Right renal cortex interstitium (tissue), 3 donors: ENCODE measurements around the gene JMJD6. TPM values are rescaled to one million over a fixed set of nuclear protein-coding genes. Genes with fewer than 3 reads are reported as not detected.
"Not testable (repeated sequence)": the region's sequence is repeated elsewhere in the genome, so short reads cannot be mapped to it uniquely, and the experiment has no call there.

ENCODE experiments used
- DNase-seq, 3 donors: peaks; one replicate each; pipeline ENCODE4 v3.0.0-alpha.2; 2013; ENCODE audit warnings: low read depth in 3 of 3, low spot score in 2 of 3
- polyA plus RNA-seq, 3 donors: library from polyadenylated mRNA; unstranded; fragments of 120-200 nt; gene quantifications; one replicate each; pipeline ENCODE4 v1.2.1, GENCODE V29; 2013; ENCODE audit not compliant: insufficient read length in 3 of 3

JMJD6 gene
- polyA plus RNA-seq, 3 donors: 21.1 to 25.8 (median 21.9) TPM

DNA sequence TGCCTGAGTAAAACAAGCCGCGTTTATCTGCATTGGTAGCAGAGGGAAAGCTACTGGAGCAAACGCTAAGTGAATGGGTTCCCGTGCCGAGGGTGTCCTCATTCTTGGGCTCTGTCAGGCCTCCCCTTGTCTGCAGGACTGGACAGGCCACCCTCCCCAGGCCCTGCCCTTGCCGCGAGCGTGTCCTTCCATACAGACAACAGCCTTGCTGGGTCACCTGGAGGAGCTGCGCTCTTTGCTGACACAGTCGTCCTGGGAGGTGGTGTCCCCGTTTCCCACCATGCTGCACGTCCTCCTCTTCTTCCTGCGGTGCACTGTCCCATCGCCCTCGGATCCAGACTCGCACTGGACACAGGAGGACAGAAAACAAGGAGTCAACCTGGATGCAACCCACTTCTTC lies 7.9 kb downstream of the JMJD6 start:
- no peak for DNase-seq

DNA sequence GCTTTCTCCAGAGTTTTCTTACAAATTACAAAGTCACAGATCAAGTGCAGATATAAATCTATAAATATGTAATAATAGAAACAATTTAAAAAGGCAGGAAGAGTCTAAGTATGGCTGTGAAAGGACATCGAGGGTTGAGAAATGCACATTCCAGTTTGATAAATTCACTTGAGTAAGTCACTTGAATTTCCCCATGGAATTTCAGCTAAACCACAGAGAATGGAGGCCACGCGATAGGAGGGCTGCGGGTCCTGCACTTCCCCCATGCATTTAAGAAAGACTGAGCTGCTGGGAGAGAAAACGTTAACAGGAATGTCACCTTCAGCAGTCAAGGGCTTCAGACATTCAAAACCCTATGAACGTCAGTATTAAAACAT lies 9.6 kb downstream of the JMJD6 start:
- DNase-seq: no peak

DNA sequence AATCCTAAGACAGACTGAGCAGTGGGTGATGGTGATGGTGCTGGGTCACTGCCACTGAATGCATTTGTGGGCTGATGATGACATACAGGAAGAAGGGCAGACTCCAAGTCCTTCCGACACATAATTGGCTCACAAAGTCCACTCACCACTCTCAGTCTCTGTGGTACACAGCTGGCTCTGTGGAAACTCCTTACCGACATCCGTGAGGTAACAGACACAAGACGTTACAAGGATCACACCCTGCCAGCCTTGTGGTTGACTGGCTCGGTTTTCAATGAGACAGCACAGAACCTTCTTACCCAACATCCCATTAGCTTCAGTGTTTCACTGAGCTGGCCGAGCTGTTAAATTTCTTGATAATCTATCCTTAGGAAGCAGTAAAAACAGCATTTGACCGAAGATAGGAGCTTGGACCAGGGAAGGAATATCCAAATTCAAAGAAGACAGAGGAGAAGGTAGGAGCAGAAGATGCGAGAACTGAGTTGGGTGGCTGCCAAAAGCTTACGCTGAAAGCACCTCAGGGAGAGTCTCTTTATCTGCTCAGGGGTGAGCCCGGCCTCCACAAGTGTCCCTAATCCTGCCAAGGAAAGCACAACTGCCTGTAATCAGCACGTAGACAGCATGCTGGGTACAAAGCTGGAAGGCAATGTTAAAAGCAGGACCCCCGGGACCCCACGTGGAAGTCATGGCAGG lies 10.1 kb downstream of the JMJD6 start:
- no peak for DNase-seq

DNA sequence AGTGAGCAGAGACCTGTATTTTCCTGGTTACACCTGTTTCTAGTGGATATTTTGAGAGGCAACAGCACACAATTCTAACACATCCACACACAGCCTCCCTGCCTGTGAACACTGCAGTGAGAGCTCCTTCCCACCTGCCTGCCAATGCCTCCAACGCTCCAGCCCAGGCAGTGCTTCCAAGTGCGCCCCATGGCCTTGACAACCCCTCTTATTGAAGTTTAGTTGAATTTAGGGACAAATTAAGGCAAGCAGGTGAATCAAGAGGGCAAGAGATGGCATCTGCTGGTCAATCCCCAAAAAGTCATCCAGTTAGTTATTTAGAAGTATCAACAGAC lies 10.9 kb downstream of the JMJD6 start:
- no peak for DNase-seq

DNA sequence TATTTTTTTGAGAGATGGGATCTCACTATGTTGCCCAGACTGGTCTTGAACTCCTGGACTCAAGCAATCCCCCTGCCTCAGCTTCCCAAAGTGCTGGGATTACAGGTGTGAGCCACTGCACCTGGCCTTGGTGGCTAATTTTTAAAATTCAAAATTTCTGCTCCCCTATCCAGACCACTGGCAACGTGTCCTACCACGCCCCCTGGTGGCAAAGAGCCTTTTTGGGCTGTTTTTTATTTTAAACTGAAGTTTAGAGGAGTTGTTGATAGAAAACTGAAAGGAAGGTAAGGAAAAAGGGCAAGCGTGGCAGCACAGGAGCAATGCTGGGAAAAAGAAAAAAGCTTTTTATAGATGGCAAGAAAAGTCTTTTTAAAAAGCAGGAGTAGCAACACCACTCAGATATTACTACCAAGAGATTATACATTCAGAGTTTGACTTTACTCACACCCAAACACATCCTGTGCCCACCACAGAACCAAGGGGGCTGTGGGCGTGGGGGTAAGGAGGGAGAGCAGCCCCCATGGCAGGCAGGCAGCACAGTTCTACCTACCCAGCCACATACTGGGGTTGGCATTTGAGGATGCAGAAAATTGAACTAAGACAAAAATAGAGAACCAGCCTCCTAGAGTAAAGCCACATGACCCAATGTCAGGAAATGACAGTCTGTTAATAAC lies 11.4 kb downstream of the JMJD6 start:
- DNase-seq: no peak

DNA sequence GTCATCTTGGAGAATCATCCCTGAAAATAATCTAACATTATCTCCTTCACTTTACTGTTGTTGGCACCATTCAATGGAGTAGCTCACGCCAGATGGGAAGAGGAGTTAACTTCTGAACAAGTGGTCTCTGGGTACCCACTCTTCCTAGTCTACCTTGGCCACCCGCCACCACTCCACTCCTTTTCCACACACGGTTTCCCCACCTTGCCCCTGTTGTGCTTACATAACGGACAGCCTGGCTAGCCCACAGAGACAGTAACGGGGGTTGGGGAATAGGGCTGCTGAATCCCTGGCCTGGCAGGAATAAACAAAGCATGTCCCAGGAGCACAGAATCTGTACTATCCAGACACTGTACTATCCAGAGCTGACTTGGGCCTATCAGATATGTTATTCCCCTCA lies 12.1 kb downstream of the JMJD6 start:
- no peak for DNase-seq

DNA sequence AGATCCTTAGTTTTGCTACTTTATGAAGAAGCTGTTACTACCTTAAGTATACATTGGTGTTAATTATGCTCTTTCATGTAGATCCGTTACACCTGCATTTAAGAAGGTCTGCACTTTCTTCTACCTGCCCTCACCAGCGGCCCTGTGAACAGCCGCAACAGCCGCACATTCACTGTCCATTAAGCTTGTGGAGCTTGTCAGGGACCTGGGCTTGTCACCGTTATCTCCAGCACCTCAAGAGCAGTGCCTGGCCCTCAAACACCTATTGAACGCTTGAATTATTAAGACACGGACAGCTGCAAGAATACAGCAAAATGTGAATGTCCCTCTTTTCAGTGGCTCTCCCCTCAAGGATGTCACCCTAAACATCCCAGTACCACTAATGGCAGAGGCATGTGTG lies 12.6 kb downstream of the JMJD6 start:
- no peak for DNase-seq

DNA sequence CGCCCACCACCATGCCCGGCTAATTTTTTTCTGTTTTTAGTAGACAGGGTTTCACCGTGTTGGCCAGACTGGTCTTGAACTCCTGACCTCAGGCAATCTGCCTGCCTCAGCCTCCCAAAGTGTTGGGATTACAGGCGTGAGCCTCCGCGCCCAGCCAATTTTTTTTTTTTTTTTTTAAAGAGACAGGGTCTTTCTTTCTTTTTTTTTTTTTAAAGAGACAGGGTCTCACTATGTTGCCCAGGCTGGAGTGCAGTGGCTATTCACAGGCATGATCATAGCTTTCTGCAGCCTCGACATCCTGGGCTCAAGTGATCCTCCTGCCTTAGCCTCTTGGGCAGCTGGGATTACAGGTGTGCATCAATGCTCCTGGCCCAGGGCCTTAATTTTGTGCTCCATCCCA lies 14.1 kb downstream of the JMJD6 start:
- DNase-seq: not testable (repeated sequence)

DNA sequence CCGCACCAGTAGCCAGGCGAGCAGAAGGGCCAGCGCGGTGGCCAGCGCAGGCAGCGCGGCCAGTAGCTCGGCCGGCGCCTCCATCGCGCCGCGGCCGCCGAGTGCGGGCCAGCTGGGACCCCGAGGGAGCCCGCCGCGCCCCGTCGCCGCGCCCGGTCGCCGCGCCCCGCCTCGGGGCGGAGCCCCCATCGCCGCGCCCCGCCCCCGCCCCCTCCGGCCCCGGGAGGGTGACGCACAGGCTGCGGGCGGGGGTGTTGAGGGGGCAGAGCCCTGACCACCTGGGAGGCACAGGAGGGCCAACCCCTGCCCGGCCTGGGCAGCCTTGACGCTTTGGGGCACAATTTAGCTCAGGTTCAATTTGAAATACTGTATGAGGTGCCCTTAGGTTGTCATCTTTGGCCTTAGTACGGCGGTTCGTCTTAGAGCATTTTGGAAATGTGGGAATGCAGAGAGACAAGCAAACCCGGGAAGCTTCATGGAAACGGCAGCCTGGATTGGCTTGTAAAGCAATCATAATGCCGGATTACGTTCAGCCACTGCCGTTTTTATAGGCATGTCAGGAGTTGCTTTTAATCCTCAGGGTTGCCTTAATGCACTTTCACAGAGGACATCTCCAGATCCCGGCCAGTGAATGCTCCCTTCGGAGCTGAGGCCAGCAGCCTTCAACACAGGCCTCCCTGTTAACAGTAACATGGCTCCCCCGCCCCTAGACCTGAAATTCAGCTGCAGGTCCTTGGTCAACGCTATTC lies 15.4 kb downstream of the JMJD6 start, which contains the start of gene MXRA7:
TSS of gene MXRA7 (minus strand) at position 103 of the 749 bp plus-strand sequence. CDS start at position 84, 19 bp downstream.
- no peak for DNase-seq

DNA sequence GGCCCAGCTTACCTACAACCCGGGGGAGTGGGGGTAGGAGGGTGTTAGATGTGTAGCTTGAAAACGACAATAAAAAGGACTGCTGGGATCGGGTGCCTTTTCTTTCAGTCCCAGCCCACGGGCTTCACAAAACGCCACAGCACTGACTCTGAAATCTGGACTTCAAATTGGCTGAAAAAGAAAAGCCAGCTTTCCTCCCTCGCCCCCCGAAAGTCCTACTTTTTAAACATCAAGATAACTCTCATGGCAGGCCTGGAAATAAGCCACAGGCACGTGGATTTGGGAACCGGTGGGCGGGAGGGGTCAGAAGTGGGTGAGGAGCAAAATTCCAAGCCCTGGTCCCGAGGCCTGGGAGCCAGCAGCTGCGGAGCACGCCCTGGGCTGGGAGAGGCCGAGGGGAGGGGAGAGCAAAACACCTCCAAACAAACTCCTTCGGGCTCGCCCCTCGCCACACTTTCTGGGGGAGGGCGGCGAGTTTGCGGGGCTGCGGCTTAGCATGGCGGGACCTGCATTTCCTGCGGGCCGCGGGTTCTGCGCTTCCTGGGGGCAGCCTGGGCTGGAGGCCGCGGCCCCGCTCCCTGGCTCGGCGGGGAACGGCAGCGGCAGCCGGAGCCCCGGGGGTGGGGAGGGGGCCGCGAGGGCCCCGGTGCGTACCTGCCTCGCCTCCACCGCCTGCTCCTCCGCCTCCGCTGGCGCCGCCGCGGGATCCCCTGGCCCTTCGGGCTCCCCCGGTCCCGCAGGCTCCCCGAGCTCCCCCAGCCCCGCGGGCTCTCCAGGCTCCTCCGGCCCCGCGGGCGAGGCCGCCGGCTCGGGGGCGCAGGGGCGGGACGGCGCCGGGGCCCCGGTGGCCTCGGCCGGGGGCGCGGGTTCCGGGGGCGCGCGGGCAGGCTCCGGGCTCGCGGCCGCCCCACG lies 16.2 kb downstream of the JMJD6 start:
- not testable (repeated sequence) for DNase-seq

DNA sequence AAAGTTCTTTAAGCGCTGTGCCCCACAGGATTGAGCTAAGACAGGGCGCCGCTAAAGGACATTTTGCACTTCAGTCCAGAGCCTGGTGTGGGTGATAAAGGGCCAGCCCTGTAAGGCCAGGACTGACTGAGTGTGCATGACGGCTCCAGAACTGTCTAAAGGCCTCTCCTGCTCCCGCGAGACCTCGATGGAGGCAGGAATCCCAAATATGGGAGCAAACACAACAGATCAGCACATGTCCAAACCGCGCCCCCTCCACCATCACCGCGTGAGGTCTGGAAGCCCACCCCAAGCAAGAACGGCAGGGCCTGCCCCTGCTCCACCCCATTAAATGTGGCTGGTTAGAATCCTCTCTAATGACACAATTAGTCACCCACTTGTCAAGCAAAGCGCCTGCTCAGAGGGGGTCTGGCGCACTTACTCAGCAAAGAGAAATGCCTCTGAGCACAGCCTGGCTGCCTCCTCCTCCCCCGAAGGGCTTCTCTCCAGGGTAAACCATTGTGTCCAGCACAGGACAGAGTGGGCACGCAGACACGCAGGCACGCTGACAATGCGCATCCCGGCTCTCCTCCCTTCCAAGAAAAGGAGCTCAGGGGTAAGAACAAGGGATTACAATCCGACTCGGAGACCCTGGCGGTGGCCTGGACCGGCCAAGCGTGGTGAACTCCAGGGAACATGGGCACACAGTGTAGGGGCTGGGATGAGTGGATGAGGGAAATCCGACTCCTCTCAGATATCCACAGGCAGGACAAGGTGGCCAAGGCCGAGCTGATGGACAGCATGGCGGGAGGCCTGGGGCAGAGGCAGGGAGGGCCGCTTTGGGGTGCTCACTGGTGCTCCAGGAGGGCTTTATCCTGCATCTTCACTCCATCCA lies 17.1 kb downstream of the JMJD6 start:
- no peak for DNase-seq

DNA sequence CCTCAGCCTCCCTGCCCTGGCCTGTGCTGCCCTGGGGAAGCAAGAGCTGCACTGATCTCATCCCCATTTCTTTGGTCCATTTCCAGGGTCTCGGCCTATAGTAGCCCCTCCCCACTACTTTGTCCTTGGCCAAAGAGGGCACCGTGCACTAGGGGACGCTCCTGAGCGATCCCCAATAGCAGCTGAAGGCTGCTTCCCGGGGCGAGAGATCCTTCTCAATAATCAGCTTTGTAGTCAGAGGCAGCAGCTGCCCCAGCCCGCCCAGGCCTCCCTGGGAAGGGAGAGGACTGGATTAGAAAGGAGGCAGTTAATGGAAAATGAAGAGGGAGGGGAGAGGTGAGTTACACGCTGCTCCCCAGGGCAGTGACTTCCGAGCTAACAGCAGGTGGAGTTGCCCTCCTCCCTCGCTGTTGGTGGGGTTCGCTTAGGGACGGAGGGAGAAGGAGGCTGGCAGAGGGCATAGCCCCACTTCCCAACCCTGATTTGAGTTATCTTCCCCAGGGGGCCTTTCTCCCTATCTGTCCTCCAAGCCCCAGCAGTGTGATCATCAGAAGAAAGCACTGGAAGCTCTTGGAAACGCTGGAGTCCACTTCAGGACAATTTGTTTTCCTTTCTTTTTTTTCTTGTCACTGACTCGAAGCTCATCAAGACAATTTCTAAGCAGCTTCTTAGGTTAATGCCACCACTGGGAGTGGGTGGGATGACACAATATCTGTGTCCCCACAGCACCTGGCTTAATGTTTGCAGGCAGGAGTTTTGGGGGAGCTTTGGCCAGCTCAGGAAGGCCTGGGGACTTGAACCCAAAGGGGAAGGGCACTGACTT lies 18.2 kb downstream of the JMJD6 start:
- DNase-seq: no peak

DNA sequence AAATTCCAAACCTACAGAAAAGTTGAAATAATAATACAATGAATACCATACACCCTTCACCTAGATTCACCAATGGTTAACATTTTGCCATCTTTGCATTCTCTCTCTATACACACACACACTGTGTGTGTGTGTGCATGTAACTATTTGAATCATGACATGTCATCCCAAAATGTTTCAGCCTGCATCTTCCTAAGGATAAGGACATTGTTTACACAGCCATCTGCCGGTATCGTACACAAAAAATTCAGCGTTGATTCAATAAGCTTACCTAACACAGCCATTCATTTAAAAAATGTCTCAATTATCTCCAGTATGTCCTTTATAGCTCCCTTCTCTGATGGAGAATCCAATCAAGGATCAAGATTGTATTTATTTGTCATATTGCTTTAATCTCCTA lies 19.6 kb downstream of the JMJD6 start:
- DNase-seq: no peak

DNA sequence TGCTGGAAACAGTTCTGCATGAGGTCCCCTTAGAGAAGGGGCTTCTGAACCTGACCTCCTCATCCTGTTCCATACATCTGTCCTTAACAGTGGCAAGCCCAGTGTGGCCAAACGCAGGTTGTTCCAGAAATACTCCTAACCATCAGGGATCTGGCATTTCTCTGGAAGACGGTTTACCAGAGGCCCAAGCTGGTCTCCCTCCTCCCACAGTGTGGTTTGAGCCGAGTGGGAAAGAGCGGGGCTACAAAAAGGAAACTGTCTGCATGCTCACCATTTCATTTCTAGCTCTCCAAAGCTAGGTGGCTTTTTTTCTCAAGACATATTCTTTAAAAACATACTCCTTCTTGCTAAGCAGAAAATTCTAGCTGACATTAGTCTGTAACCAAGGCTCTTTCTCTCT lies 21.6 kb downstream of the JMJD6 start:
- DNase-seq: no peak

DNA sequence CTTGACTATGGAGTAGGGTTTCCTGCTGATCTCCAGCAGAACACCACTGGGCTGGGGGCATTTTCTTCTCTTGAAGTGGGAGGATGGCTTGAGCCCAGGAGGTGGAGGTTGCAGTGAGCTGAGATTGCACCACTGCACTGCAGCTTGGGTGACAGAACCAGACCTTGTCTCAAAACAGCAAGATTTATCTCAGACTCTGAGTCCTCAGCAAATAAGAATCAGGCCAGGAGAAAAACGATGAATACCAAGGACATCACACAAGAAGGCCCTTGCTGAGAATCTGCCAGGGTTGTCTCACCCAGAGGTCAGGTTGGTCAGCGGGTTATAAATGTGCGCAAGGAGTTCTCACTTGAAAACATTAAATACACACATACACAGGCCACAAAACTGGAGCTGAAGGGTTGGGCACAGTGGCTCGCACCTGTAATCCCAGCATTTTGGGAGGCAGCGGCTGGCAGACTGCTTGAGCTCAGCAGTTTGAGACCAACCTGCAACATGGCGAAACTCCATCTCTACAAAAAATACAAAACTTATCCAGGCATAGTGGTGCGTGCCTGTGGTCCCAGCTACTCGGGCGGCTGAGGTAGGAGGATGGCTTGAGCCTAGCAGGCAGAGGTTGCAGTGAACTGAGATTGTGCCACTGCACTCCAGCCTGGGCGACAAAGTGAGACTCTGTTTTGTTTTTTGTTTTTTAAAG lies 23.3 kb downstream of the JMJD6 start:
- no peak for DNase-seq

DNA sequence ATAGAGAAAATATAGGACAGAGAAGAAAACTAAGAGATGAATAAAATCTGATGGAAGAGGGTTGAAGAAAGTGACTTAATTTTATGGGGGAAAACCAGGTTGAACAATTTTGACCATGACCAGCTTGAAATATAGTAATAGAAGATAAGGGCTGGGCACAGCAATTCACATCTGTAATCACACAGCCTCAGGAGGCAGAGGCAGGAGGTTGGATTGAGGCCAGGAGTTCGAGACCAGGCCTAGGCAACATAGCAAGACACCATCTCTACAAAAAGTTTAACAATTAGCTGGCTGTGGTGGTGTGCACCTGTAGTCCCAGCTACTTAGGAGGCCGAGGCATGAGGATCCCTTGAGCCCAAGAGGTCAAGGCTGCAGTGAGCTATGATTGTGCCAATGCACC lies 24.3 kb downstream of the JMJD6 start:
- DNase-seq: no peak

DNA sequence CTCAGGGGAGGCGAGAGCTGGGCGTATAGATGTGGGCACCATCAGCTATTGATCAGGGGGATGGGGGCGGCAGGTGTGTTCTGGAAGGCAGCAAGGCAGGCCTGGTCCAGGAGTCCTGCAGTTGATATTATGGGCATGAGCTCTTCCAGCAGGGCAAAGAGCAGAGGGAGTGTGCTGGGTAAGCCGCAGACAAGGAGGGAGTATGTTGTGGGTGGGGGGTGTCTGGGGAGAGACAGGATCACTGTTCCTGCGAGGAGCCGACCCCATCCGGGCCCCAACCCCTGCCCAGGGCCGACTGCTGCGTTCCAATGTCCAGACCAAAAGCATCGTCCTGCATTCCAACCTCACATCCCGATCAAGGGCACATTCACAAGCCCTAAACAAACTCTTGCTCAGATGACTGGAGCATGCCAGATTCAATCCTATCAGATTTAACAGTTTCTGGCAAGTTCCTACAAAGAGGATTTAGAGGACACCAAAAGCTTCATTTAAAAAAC lies 24.9 kb downstream of the JMJD6 start:
- no peak for DNase-seq
